ENCODE results near the gene RUNX2.

- TF ChIP-seq CTCF (IDR thresholded peaks at IDR 0.05) (no peak), POLR2A (IDR thresholded peaks at IDR 0.05) (no peak), POLR2AphosphoS5 (IDR thresholded peaks at IDR 0.05) (no peak)
Observed at GRCh38 chr6:45562171-45562570, 234.0 kb downstream of the RUNX2 start.
